KOPT-K1 (cell line): ENCODE results near the gene GBGT1.

Source experiments
- H3K27ac ChIP-seq: fragments of 200-600 bp; sonication (generic); 2 replicates; pipeline ENCODE4 v1.5.1; 2016; ENCODE audit warnings: antibody characterized with exemption, mild to moderate bottlenecking, low read depth, low read length; ENCODE audit not compliant: poor library complexity, severe bottlenecking
- H3K36me3 ChIP-seq: fragments of 200-600 bp; sonication (generic); 2 replicates; pipeline ENCODE4 v1.5.1; 2017; ENCODE audit warnings: antibody characterized with exemption, mild to moderate bottlenecking, low read length, moderate library complexity; ENCODE audit not compliant: insufficient read depth
- H3K9me3 ChIP-seq: fragments of 200-600 bp; sonication (generic); 2 replicates; pipeline ENCODE4 v1.5.1; 2017; ENCODE audit warnings: antibody characterized with exemption, low read length, mild to moderate bottlenecking; ENCODE audit not compliant: insufficient read depth, poor library complexity, severe bottlenecking

GBGT1 gene

DNA sequence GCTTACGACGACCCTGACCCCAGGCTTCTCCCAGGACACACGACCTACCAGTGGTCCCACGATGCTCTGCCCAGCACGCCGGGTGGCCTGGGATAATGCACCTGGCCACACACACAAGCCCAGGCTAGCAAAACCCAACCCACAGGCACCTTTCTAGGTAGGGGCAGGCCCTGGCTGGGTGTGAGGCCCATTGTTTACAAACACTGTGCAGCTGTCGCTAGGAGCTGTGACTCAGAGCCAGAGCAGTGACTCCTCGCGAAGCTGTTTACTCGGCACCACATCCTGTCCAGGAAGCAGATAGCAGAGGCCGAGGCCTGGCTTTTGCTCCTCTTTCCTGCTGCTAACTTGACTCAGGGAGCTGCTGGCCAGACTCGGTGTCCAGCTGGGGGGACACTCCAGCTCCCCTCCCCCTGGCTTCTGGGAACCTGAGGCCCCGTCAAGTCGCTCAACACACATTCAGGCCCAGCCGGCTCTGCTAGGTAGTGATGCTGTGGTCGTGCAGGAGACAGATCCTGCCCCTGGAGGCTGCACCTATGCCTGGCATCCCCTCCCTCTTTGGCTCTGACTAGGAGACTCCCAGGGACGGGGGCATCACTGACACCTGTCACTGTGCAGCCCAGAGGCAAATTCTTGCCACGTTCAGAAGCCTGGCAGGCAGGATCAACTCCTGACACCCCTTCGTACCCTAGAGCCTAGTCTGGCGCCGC, 29.9 kb downstream of the GBGT1 start:
- peak overlapping the region; percentile 49 for H3K27ac ChIP-seq
- H3K9me3 ChIP-seq, result no peaks in the 10 kb centered on the region
- no peaks in the 10 kb centered on the region; the same call in 1 of the 2 replicates for H3K36me3 ChIP-seq

DNA sequence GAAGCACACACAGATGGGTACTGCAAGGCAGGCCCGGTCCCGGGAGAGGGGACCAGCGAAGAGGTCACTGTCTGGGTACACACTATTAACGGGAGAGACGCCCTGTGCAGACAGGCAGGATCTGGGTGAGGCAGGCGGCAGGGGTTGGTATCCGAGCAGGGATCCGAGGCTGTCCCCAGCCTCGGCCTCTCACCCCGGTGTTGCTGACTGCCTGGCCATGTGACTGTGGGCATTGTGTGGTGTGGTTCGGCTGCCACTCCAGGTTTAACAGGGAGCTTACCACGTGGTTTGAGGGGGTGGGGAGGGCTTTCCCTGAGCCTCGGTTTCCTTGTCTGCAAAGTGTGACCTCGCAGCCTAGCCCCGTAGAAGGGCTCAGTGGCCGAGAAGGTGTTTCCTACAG, 31.5 kb downstream of the GBGT1 start:
- Histone ChIP-seq H3K36me3 (peaks cover 9% of the 10 kb centered on the region; the same call in 1 of the 2 replicates), H3K9me3 (no peaks in the 10 kb centered on the region), H3K27ac (peak overlapping the region; percentile 98)

DNA sequence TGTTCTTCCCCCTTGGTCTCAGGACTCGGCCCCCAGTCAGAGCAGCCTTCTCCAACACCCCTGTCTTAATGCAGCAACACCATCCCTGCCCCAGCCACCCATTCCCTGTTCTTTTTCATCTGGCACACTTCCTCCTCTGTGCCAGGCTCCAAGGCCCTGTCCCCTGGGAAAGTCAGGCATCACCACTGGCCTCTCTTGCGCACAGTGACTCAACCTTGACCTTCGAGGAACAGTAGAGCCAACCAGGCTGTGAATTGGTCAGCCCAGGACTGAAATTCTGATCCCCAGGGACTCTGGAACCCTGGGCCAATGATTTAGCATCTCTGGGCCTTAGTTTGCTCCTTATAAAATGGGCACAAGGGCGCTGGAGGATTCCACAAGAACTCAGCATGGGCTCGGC, 32.2 kb downstream of the GBGT1 start:
- peak overlapping the region; percentile 98 for H3K27ac ChIP-seq
- no peaks in the 10 kb centered on the region for H3K9me3 ChIP-seq
- peaks cover 13% of the 10 kb centered on the region; the same call in 1 of the 2 replicates for H3K36me3 ChIP-seq

GRCh38 chr9:133130685-133131244, 32.9 kb downstream of the GBGT1 start:
- no peaks in the 10 kb centered on the region for H3K9me3 ChIP-seq
- H3K36me3 ChIP-seq, result peaks cover 13% of the 10 kb centered on the region; the same call in 1 of the 2 replicates
- H3K27ac ChIP-seq, result peak overlapping the region; percentile 98

- Histone ChIP-seq H3K9me3 (no peaks in the 10 kb centered on the region), H3K27ac (peak overlapping the region; percentile 28), H3K36me3 (peaks cover 13% of the 10 kb centered on the region; the same call in 1 of the 2 replicates)
Observed at GRCh38 chr9:133129001-133129795, 34.5 kb downstream of the GBGT1 start.

DNA sequence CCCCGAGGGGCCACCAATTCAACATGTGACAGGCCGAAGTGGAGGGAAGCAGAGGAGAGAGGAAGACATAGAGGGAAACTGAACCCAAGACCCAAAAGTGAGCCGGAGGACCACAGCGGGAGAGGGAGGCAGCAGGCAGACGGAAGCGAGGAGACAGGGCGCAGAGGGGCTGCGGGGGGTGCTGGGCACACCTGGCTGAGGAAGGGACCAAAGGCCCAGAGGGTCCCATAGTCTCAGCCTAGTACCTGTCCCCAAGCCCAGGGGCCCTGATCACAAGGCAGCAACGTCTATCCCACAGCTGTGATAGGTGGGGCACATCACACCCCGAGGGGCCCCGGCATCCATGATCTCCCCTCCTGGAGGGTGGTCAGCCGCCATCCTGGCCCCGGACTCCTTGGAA, 35.6 kb downstream of the GBGT1 start:
- peaks cover 13% of the 10 kb centered on the region; the same call in 1 of the 2 replicates for H3K36me3 ChIP-seq
- no peaks in the 10 kb centered on the region for H3K9me3 ChIP-seq
- no peak overlapping the region for H3K27ac ChIP-seq

GRCh38 chr9:133127340-133127981, 36.3 kb downstream of the GBGT1 start:
- Histone ChIP-seq H3K36me3 (peaks cover 13% of the 10 kb centered on the region; the same call in 1 of the 2 replicates), H3K27ac (no peak overlapping the region), H3K9me3 (no peaks in the 10 kb centered on the region)

DNA sequence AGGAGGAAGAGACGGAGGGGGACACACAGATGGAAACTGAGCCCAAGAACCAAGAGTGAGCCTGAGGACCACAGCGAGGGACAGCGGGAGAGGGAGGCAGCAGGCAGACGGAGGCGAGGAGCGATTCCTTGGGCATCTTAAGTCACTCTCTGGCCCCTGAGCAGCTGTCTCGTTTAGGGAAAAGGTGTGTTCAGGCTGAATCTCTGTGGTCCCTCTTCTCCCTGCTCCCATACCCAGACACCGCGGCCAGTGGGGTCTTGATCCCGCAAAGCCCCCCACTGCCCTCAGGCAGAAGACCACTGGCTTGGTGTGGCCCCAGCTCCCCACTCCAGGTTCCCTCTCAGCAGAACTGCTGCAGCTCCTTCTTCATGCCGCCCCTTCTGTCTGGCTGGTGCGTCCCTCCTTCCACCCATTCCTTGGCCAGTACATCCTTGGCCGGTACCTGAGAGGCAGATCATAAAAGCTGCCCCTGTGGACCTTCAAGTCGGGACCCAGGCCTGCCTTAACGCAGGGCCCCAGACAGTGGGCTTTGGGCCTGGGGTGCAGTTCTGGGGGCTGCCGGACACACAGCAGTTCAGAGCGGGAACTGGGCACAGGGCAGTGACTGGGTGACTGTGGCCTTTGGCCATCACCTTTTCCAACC, 36.9 kb downstream of the GBGT1 start:
- peaks cover 13% of the 10 kb centered on the region; the same call in 1 of the 2 replicates for H3K36me3 ChIP-seq
- H3K9me3 ChIP-seq, result no peaks in the 10 kb centered on the region
- no peak overlapping the region for H3K27ac ChIP-seq

DNA sequence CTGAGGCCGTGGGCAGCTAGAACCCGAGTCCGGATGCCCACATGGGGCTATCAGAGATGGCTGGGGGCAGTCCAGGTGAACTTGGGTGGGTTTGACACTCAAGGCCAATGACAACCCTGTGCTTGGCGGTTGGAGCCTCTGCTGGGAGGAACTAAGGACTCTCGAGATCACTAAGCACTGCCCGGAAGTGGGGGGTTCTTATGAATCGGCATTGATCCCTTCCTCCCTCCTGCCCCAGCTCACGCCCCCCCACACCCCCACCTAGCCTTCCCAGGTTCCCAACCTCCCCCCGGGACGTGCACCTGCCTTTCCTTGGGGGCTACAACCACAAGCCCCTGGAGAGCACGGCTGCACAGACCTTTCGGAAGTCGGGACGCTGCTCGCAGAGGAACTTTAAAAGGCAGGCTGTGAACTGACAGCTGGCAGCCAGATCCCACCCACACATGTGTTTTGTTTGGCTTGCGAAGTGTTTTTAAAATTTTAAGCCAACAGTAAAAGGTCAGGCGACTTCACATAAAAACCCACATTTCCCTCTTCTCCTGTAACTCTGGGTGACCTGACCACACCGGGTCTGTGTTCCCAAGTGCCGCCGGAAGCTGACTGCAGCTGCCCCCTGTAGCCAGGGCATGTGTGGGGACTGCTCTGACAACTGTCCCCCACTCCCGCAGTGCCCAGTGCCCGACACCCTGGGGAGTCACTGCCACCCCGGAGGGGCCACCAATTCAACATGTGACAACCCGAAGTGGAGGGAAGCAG, 37.6 kb downstream of the GBGT1 start:
- Histone ChIP-seq H3K36me3 (peaks cover 13% of the 10 kb centered on the region; the same call in 1 of the 2 replicates), H3K9me3 (no peaks in the 10 kb centered on the region), H3K27ac (no peak overlapping the region)

DNA sequence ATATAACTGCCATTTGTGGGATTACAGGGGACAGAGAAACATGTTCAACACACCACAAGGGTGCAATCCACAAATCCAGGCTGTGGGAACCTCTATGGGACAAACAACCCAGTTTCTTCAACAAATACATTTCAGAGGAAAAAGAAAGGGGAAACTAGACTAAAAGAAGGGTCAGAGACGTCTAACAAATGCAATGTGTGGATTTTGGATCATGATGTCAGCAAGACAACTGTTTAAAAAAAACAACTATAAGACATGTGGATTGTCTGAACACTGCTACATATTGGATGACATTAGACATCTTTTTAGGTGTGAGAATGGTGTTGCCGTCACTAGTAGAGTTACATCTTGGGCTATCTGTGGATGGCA, 38.8 kb downstream of the GBGT1 start:
- Histone ChIP-seq H3K9me3 (no peaks in the 10 kb centered on the region), H3K27ac (no peak overlapping the region), H3K36me3 (peaks cover 13% of the 10 kb centered on the region; the same call in 1 of the 2 replicates)

GRCh38 chr9:133124123-133124906, 39.4 kb downstream of the GBGT1 start:
- H3K36me3 ChIP-seq, result peaks cover 13% of the 10 kb centered on the region; the same call in 1 of the 2 replicates
- H3K27ac ChIP-seq, result no peak overlapping the region
- H3K9me3 ChIP-seq, result no peaks in the 10 kb centered on the region

DNA sequence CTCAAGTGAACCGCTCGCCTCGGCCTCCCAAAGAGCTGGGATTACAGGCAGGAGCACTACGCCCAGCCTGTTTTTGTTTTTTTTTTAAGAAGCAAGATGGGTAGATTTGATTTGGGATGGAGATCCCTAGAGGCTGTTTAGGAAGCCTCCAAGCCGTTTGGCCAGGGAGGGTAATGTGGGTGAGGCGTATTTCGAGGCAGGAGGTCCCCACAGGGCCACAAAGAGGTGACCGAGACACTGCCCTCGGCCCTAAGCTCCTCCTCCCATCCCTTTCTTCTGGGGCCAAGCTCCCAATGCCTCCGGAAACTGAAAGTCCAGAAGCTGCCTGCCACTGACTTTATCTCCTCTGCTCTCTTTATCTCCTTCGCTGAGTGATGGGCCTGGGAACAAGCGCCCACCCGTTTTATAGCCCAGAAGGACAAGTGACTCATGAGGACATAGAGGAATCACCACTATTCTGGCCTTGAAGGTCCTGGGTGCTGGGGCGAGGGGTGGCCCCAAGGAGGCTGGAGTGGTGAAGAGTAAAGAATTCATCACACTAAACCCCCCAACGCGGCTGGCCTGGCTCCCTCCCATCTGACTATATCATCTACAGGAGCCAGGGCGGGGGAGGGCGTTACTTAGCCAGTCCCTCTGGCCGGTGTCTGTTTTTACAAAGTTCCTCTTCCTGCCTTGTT, 40.6 kb downstream of the GBGT1 start:
- Histone ChIP-seq H3K9me3 (no peaks in the 10 kb centered on the region), H3K36me3 (peaks cover 12% of the 10 kb centered on the region; the same call in 1 of the 2 replicates), H3K27ac (no peak overlapping the region)

GRCh38 chr9:133122605-133122934, 41.1 kb downstream of the GBGT1 start:
- Histone ChIP-seq H3K27ac (no peak overlapping the region), H3K9me3 (no peaks in the 10 kb centered on the region), H3K36me3 (peaks cover 7% of the 10 kb centered on the region; the same call in 1 of the 2 replicates)
